Nucleus accumbens (tissue), 56 donors: ENCODE results near the gene WDR53.
"Not testable (repeated sequence)": the region's sequence is repeated elsewhere in the genome, so short reads cannot be mapped to it uniquely, and the experiment has no call there.

Source experiments
- DNase-seq, 56 donors: peaks; one replicate each; lab custom pipeline; 2025; lab: John Stamatoyannopoulos, UW

WDR53 gene

DNA sequence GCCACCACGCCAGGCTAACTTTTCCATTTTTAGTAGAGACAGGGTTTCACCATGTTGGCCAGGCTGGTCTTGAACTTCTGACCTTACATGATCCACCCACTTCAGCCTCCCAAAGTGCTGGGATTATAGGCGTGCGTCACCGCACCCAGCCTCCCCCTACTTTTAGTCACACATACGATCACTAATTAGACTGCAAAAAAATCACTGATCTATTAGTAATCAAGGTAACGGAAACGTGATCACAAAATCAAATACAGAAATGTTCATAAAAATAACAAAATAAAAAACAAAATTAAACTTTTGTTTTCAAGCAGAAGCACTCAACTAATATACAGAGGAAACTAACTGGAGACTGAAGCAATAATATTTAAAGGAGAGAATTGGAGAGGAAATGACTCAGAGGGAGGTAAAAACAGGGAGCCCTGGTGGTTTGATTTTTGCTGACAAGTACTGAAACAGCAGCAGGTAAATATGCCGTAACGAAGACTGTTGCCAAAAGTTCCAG lies 4.6 kb downstream of the WDR53 start:
- DNase-seq = no peak

DNA sequence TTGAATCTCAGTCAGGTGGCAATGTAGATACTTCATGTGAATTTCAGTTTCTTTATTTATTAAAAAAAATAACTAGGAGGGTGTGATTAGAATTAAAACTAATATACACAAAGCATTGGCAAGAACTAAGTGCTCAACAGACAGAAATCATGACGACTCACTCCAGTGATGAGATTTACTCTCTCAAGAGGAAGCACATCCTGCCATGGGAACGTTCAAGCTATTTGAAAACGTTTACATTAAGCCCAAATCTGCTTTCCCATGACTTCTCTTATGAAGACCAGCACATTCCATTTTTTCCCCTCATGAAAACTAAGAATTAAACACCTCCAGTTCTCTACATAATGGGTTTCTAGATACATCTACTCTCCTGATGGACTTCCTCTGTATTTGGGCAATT lies 8.5 kb downstream of the WDR53 start:
- DNase-seq = no peak

DNA sequence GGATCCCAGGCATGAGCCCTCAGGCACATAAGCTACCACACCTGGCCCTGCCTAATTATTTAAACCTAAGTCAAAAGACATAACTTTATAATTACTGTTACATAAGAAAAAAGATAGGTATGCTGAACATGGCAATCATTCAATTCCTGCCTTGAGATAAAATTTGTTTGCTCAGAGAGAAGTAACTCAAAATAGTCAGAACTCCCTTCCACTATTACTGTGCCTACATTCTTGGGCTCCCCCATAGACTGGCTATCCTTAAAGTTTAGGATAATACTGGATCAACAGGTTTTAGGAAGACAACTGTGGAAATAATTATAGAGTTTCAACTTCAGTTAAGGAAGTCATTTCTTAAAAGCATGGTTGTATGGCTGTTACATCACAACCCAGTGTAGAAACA lies 9.9 kb downstream of the WDR53 start:
- no peak for DNase-seq

- DNase-seq = peak in 3 of 56 donors; percentile 8 to 10 (median 9)
These were observed 11.1 kb downstream of the WDR53 start for GRCh38 chr3:196557236-196557635.

- no peak for DNase-seq
These were observed 13.1 kb downstream of the WDR53 start for GRCh38 chr3:196555295-196555694.

GRCh38 chr3:196554205-196554604 lies 14.1 kb downstream of the WDR53 start:
- no peak for DNase-seq

DNA sequence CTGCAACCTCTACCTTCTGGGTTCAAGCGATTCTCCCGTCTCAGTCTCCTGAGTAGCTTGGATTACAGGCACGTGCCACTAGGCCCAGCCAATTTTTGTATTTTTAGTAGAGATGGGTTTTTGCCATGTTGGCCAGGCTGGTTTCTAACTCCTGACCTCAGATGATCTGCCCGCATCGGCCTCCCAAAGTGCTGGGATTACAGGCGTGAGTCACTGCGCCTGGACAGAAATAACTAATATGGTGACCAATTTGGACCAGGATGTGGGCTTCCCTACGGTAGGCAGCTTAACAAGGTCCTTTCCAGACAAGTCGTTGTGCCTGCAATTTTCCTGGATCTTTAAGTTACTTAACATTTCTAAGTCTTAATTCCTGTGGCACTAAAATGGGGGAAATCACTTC lies 14.8 kb downstream of the WDR53 start:
- DNase-seq = no peak

- no peak for DNase-seq
These were observed 16.1 kb downstream of the WDR53 start for GRCh38 chr3:196552253-196552652.

- not testable (repeated sequence) for DNase-seq
These were observed 18.2 kb downstream of the WDR53 start for GRCh38 chr3:196550172-196550571.

- DNase-seq = not testable (repeated sequence)
These were observed 19.0 kb downstream of the WDR53 start for GRCh38 chr3:196549312-196549711.

- DNase-seq = no peak
These were observed 21.3 kb downstream of the WDR53 start for GRCh38 chr3:196547067-196547466.

DNA sequence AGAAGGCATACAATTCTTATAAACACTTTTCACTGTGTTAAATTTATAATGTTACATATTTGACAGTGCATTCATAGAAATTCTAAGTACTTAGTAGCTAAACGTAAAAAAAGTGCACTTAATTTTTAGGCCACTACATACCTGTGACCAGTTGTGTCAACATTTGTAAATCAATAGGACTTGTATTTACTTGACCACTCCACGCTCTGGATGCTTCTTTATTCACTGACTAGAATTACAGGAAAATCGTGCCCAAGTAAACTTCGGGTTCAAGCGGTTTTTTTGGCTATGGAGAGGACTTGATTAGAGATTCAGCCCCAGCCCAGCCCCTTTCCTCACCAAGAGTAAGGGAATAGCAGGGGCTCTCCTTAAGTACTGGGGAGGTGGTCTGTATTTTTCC lies 21.8 kb downstream of the WDR53 start:
- DNase-seq = no peak

GRCh38 chr3:196544491-196544992 lies 23.8 kb downstream of the WDR53 start:
- no peak for DNase-seq

GRCh38 chr3:196541684-196542445 lies 26.5 kb downstream of the WDR53 start:
- DNase-seq = no peak

DNA sequence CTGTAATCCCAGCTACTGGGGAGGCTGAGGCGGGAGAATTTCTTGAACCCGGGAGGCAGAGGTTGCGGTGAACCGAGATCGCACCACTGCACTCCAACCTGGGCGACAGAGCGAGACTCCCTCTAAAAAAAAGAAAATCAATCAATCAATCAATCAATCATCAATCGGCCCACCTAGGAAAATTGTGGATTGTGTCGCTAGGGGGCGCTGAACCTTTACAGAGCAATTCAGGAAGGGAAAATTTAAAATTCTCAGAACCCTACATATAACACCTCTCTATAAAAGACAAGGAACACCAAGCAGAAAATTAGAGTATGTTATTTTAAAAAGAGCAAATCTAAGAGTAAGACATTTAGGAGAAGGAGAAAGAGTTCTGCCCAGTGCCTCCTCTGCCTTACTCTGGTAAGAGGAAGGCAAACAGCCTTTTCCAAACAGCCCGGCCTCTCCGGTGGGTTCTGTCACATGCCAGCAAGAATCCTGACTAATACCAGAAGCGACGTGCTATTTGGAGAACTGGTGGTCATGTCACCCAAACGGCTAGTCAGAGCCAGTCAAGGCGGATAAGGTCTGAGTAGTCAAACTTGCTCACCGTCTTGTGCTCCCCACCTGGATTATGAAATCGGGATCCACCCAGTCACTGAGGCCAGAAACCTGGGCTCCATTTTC lies 30.9 kb downstream of the WDR53 start:
- DNase-seq = peak in 13 of 56 donors; percentile 0 to 67 (median 3)

GRCh38 chr3:196533260-196533681 lies 35.1 kb downstream of the WDR53 start:
- no peak for DNase-seq

DNA sequence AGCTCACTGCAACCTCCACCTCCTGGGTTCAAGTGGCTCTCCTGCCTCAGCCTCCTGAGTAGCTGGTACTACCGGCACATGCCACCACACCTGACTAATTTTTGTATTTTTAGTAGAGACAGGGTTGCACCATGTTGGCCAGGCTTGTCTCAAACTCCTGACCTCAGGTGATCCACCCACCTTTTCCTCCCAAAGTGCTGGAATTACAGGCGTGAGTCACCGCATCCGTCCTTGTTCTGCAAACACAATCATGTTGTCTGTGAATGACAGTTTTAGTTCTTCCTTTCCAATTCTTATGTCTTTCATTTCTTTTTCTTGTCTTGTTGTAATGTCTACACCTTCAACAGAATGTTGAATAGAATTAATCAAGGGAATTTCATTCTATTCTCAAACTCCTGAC lies 36.9 kb downstream of the WDR53 start:
- no peak for DNase-seq

DNA sequence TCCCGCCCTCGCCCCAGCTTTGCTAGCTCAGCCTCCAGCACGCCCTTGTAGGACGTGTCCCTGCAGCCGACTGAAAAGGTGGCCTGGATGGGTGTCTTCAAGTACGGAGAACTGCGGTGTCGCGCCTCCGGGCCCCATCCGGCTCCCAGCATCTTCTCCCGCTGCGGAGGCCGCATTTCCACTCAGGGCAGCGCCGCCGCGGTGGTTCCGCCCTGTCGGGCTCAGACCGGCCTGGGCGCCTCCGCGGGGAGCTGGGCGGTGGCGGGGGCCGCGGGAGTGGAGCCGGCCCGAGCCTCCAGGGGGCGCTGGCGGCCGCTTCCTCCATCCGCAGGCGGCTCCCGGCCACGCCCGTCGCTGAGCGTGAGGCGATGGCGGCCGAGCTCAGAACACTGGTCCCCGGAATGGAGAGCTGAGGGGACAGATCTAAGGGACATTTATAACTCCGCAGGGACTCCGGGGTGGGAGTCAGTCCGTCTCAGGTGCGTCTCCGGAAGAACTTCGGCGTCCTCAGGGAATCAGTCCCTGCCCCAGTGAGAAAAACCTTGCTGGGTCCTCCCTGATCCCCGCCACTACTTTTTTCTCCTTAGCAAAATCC lies 39.6 kb downstream of the WDR53 start:
- peak in 41 of 56 donors; percentile 3 to 69 (median 34) for DNase-seq

DNA sequence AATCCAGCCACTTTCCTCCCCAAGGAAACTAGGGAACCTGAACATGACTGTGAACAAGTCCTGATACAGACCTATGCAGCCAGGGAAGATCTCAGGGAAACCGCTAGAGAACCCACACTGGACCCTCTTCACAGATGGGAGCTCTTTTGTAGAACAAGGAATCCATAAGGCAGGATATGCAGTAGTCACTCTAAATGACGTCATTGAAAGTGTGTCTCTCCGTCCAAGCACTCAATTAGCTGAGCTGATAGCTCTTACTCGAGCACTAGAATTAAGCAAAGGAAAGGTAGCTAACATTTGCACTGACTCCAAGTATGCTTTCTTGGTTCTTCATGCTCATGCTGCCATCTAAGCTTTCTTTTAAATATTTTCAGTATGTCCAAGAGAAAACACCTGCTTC lies 43.2 kb downstream of the WDR53 start:
- no peak for DNase-seq

DNA sequence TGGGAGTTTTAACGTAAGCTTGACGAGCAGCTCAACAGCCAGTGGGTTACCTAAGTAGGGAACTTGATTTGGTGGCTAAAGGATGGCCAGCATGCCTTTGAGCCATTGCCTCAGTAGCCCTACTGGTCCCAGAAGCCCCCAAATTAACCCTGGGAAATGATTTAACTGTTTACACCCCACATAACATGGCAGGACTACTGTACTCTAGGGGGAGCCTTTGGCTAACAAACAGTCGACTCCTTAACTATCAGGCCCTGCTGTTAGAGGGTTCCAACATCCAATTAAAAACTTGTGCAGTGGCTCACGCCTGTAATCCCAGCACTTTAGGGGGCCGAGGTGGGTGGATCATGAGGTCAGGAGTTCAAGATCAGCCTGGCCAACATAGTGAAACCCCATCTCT lies 43.8 kb downstream of the WDR53 start:
- no peak for DNase-seq

GRCh38 chr3:196523841-196524240 lies 44.5 kb downstream of the WDR53 start:
- no peak for DNase-seq
